GM18858 (cell line): ENCODE data around the gene PRKAA1.
A peak's percentile ranks its signal among the peaks of the same experiment; 100 is the strongest.

Source experiments
- ATAC-seq: cut with Tn5 transposase; IDR thresholded peaks from one replicate; pipeline ENCODE4 v1.9.1; 2021; ENCODE audit not compliant: unreplicated experiment

The PRKAA1 gene

GRCh38 chr5:40781843-40782409 lies 16.2 kb downstream of the PRKAA1 start:
- ATAC-seq, result no peak

DNA sequence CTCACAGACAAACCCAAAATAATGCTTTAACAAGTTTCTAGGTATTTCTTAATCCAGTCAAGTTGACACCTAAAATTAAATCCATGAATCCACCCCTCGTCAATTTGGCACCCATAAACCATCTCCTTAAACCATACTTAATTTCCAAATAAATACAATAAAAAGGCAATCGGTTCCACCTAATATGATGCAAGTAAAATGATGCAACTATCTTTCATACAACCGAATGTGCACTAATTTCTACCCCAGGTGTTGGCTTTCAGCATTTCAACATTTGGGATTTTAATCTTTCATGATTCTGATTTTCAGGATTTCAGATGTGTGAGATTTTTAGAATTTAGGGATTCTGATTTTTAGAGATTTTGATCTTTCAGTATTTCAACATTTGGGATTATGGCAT lies 17.3 kb downstream of the PRKAA1 start:
- ATAC-seq, result no peak

DNA sequence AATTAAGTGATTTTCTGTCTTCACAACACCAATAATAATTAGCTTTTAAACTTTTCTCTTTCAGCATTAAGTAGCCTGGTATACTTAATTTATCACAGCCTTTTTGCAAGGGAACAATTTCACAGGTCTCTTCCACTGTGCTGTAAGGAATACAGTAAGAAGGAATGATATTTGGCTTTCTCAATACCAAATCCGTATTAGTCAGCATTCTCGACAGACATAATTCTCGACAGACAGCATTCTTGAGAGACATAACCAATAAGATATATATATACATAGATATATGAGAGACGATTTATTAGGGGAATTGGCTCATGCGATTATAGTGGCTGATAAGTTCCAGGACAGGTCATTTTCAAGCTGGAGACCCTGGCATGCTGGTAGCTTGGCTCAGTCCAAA lies 18.0 kb downstream of the PRKAA1 start:
- ATAC-seq, result no peak

DNA sequence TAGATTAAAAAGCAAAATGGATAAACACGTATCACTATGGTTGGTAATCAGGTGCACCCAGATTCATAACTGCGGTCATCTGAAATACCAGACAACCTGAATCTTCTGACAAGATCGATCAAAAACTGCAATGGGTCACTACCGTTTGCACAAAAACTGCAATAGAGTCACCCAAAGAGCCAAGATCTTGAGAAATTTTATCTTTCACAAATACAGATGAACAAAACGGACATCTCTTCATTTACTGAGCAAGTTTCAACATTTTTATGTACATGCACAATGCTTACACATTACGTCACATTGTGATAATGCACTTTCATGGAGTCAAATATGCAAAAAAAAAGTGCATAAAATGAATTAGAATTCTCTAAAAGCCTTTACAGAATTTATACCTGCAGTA lies 18.6 kb downstream of the PRKAA1 start:
- ATAC-seq, result no peak

GRCh38 chr5:40778133-40778532 lies 20.0 kb downstream of the PRKAA1 start:
- ATAC-seq, result no peak

- ATAC-seq, result no peak
These were observed 21.6 kb downstream of the PRKAA1 start for GRCh38 chr5:40776658-40776977.

DNA sequence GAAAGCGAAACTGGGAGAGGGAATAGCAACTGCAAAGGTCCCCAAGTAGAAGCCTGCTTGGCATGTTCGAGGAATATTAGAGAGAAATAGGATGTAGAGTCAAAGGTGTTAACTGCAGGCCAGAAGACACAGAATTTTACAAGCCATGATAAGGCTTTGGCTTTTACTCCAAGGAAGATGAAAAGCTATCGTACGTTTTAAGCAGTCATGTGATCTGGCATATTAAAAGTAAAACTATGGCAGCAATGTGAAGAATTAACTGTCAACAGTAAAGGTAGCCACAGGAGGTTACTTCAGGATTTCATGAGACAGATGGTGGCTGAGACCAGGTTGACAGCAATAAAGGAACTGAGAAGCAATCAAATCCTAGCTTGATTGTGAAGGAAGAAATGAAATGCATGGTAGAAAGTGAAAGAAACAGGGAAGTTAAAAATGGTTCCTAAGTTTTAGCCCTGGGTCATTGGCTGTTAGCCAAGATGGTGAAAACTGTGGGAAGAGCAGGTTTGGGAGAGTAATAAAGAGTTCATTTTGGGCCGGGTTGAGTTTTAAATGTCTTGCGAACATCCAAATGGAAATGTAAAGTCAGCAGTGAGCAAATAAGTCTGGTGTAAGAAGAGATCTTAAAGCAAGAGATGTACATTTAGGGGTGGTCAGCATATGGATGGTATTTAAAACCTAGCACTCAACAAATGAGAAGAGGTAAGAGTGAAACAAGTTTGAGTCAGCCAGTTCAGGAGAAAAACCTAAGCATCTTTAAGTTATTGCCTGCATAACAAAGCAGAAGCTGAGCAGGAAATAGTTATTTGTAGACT lies 22.1 kb downstream of the PRKAA1 start:
- no peak for ATAC-seq

DNA sequence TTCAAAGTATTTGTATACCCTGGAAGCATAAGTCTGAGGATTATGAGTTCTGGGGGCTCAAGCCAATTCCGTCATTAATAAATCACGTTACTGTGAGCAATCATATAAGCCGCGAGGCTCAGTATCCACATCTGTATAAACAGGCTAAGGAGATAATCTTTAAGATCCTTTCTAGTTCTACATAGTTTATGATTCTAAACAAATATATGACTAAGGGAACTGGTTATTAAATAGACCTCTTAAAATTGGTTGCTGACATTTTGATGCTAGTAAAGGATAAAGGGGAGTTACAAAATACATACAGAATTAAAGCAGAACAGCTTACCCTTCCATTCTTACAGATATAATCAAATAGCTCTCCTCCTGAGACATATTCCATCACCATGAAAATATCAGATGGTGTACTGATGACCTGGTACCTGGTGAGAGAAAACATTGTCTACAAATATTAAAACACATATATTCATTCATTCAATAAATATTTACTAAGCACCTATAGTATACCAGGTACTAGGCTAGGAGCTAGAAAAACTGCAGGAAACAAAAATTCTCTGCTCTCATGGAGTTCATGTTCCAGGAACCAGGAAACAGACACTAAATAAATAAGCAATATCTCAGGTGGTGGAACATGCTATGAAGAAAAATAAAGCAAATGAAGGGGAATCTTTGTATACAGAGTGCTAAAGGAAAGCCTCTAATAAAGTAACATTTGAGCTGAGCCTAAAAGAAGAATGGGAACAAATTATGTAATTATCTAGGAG lies 22.9 kb downstream of the PRKAA1 start:
- ATAC-seq, result no peak

DNA sequence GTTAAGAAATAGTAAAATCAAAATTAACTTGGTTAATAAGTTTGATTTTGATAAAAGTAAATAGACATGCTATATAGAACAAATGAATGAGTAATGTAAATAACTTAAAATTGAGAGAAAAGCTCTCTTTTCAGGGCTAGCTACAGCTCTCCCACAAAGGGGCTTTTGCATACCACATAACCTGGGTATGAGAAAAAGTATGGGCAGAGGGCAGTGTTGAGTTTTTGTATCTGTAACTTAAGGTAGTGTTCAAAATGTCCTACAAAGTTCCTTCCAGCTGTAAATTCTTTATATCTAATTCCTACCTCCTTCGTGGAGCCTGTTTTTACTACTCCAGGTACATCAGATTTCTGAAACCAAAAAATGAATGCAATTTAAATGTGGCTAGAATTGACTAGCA lies 23.6 kb downstream of the PRKAA1 start:
- ATAC-seq, result no peak

DNA sequence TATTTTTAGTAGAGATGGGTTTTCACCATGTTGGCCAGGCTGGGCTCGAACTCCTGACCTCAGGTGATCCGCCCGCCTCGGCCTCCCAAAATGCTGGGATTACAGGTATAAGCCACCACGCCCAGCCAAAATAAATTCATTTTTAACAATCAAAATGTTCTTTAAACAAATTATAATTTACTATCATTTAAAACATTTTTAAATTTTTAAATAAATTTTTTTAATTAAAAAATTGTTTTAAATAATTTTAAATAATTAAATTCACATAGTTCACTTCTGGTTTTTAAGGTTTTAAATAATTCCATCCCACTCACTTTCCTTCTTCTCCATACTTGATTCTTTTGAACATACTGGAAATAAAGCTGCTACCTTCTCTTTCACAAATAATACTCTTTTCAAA lies 27.4 kb downstream of the PRKAA1 start:
- no peak for ATAC-seq

- no peak for ATAC-seq
These were observed 35.5 kb downstream of the PRKAA1 start for GRCh38 chr5:40762705-40763104.

GRCh38 chr5:40757400-40757799 lies 40.8 kb downstream of the PRKAA1 start:
- ATAC-seq, result no peak

DNA sequence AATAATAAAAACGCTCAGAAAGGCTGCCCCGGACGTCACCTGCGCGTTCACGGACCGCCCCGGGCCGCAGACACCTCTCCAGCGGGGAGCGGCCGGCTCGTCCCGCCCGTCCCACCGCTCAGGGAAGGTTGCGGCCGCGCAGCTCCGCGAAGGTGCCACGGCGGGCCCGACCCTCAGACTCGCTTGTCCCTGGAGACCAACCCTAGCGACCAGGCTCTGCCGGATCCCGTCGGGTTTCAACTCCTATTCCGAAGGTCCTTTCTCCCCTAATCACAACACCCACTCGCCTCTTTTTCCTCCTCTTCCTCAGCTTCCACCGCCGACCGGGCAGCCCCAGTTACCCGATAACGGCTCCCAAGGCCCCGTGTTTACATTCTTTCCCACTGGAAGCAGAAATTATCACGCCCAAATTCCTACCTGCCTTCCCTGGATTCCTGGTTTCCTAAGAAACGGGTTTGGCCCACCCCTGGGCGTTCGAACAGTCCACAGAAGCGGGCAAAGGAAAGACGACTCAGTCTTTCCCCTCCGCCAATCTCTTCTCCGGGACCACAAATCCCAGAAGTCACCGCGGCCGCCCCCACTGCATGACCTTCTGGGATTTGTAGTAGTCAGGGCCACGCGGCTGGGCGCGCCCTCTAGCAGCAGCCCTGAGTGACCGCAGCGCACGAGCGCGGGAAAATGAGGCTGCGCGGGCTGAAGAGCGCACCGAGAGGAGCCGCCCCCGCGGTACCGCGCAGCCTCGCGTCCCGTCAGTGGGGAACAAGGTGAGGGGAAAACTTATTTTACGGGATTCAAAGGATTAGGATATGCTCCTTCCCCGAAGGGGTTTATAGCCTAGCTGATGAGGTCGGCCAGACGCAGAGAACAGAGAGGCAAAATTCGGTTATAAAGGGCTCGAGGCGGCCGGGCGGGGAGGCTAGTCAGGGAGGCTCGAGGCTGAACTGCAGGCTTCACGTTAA lies 42.5 kb downstream of the PRKAA1 start, which contains the start of gene TTC33:
TTC33 (minus strand) TSS at position 555 of the 959 bp plus-strand sequence. CDS start 8,943 bp downstream, outside the sequence.
- ATAC-seq, result peak; percentile 81

DNA sequence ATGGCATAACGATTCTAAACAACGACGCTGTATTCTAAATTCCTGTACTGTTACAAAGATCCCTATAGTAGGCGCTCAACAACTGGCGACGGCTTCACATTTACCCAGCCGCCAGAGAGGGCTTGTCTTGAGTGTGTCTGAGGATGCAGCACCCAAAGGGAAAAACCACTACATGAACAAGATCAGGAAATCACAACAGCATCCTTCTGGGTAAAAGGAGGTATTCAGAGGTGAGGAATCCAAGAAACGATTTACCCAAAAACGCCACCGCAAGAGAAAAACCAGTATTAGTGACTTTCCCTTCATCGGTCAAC lies 43.1 kb downstream of the PRKAA1 start:
- peak; percentile 76 for ATAC-seq

DNA sequence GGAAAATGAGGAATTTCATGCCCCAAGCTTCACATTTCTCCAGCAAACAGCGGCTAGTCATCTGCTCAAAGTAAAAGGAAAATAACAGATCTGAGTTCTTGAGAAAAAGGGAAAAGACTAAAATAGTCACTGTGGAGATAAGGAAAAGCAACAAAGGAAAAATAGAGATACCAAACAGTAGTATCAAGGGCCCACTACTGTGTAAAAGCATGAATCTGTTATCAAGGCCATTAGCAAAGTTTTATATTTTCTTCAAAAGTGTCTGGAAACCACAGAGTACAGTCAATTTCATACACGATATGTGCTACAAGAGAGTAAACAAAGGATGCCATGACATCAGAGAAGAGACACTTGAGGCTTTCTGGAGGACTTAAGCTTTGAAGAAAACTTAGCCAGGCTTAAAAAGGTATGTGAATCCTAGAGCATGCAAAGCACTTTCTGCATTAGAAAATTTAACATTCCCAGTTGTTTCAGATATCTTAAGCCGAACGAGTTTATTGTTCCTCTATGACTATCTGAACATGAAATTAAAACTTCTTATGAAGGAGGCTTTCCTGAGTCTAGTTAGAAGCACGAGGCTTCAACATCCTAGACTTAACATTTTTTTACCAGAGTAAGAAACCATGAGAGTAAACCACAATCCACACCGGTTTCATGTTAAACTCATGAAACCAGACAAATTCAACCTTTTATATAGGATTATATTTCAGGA lies 43.6 kb downstream of the PRKAA1 start:
- peak; percentile 24 for ATAC-seq

GRCh38 chr5:40746703-40747102 lies 51.5 kb downstream of the PRKAA1 start:
- no peak for ATAC-seq

DNA sequence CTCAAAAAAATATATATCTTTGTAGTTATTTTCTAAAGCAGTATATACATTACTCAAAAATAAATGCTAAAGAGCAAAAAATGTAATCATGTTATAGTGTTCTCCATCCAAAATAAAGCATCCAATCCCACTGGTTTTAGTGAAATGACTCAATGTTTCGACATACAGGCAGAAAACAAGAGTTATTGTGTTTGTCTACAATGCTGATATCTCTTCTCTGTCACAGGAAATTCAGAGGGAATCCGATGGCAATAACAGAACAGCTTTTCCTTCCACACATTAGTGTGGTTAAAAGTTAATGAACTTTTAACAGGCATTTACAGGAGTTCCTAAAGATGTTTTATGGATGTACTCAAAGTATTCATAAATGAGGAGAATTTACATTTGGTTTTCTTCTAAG lies 54.4 kb downstream of the PRKAA1 start:
- ATAC-seq, result no peak

DNA sequence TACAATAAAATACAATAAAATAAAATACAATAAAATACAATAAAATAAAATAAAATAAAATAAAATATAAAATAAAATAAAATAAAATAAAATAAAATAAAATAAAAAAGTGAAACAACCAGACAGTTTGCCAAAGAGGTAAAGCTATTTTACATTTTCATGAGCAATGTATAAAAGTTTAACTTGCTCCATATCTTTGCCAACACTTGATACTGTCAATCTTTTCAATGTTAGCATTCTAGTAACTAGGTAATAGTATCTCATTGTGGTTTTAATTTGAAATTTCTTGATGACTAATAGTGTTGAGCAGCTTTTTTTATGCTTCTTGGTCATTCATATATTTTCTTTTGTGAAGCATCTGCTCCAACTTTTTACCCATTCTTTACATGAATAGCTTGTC lies 59.7 kb downstream of the PRKAA1 start:
- no peak for ATAC-seq

DNA sequence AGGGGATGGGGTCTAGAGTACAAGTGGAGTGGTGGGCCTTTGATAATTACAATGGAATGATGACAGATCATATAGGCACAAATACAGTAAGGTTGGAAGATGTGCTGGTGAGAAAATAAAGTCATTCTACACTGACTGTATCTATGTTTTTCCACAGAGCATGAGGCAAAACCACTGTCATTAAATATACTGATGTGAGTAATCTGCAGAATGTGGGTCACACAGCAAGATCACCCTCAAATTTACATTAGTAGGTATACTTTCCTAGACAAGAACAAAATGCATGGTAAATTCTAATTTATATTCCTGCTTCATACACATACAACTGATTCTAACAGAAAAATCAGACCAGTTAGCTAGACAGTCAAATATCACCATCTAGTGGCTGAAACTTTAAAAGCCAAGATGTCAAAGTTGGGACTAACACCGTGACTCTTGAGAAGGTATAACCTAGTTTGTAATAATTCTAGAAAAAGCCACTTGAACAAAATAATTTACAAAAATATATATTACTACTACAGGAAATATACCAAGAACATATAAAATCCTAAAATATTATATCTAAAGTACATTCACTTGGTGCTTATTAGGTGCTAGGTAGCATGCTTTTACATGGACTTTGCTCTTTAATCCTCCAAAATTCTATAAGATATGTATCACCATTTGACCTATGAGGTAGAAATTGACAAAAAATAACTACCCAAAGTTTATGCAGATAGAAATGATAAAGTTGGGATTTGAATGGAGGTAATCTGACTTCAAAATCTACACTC lies 61.9 kb downstream of the PRKAA1 start:
- ATAC-seq, result peak; percentile 78

DNA sequence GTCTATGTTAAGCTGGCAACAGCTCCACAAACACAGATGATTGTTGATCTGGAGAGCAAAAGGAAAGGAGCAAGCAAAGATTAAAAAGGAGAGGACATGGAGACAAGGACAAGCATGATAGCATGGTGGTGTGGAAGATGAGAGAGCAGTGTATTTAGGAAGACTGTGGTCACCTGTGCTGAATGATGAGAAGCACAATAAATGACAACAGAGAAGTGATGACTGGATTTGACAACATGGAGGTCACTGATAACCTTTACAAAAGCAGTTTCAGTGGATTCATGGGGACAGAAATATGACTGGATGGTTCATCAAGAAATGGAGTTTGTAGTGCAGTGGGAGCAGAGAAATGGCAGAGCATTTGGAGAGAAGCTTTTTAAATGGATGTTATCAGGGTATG lies 62.6 kb downstream of the PRKAA1 start:
- ATAC-seq, result no peak
